Mucosa of rectum (tissue), 2 donors: Measurements from ENCODE around the gene ACTR5.

Experiments
- H3K27ac ChIP-seq, 2 donors: one replicate each; pipeline ENCODE4 v1.7.0; 2013; ENCODE audit warnings: inconsistent platforms in 2 of 2, low read depth in 2 of 2, low read length in 2 of 2
- H3K27me3 ChIP-seq, 2 donors: one replicate each; pipeline ENCODE4 v1.7.0; 2013; ENCODE audit warnings: low read length in 2 of 2; ENCODE audit not compliant: control insufficient read depth in 2 of 2, insufficient read depth in 2 of 2
- H3K36me3 ChIP-seq, 2 donors: one replicate each; pipeline ENCODE4 v1.7.0; 2013; ENCODE audit warnings: low read length in 2 of 2; ENCODE audit not compliant: control insufficient read depth in 2 of 2, insufficient read depth in 2 of 2
- H3K4me1 ChIP-seq, 2 donors: one replicate each; pipeline ENCODE4 v1.7.0; 2013; ENCODE audit warnings: low read length in 2 of 2, mild to moderate bottlenecking in 1 of 2; ENCODE audit not compliant: control insufficient read depth in 2 of 2, insufficient read depth in 2 of 2
- H3K4me3 ChIP-seq, 2 donors: one replicate each; pipeline ENCODE4 v1.7.0; 2013; ENCODE audit warnings: low read length in 2 of 2
- H3K9ac ChIP-seq, 2 donors: one replicate each; pipeline ENCODE4 v1.7.0; 2013; ENCODE audit warnings: low read length in 2 of 2, low read depth in 1 of 2, mild to moderate bottlenecking in 1 of 2
- H3K9me3 ChIP-seq, 2 donors: one replicate each; pipeline ENCODE4 v1.7.0; 2013; ENCODE audit warnings: low read length in 2 of 2; ENCODE audit not compliant: control insufficient read depth in 2 of 2
- donor health status: healthy.
- donor health status: Normal muscosa, but diverticular disease.

Gene ACTR5

DNA sequence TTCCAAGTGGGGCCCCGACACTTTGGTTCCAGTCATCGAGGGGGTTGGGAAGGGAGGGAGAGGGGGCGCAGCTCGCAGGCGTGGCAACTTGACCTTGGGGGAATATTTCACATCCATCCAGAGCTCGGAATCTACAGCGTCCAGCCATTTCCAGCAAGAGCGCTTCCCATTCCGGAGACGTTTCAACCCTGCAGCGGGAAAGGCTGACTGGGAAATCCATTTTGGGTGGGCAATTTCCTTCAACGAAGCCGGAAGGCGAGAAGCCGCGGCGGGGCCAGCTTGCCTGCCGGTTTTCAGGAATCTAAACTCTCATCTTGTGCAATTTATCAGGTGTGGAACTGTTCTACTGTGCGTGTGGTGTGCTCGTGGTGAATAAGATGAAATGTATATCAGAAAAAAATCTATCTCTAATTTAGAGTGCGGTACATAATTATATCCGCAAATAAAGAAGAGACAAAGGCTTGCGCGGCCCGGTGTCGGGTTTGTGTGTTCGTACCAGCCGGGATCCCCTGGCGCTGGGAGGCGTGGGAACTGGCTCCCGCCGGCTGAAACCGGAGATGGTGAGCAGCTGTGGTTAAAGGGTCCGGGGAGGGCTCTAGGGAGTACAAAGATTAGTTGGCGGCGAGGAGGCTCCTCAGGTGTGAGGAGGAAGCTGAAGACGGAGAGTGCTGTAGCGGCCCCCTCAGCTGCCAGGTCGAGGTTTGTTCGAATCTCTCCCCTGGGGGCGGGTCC is 19.2 kb upstream of the ACTR5 start:
- Histone ChIP-seq H3K4me1 (peaks cover 6 to 7% of the 10 kb centered on the region in 2 donors), H3K9me3 (no peaks in the 10 kb centered on the region), H3K36me3 (no peaks in the 10 kb centered on the region), H3K27ac (no peak overlapping the region), H3K9ac (no peak overlapping the region), H3K27me3 (peaks cover 77 to 79% of the 10 kb centered on the region in 2 donors), H3K4me3 (no peak overlapping the region)

DNA sequence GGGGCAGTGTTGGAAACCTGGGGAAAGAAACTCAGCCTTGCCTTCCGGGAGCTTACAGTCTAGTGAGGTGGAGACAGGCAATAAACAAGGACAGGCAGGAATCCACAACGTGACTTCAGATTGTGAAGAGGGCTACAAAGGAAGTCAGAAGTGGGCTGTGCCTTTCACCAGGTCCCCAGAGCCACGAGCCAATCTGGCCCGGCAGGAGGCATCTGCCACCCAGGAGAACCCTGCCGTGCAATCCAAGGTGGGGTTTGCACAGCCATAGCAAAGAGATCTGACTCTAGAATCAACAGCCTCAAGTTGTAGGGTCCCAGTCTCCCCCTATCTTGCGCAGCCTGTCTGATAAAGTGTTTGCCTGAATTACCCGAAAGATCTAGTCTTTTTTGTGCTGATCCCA is 18.5 kb upstream of the ACTR5 start:
- H3K36me3 ChIP-seq: no peaks in the 10 kb centered on the region
- no peak overlapping the region for H3K27ac ChIP-seq
- H3K4me1 ChIP-seq: peaks cover 6 to 7% of the 10 kb centered on the region in 2 donors
- H3K9ac ChIP-seq: no peak overlapping the region
- H3K4me3 ChIP-seq: no peak overlapping the region
- H3K27me3 ChIP-seq: peaks cover 73 to 81% of the 10 kb centered on the region in 2 donors
- H3K9me3 ChIP-seq: no peaks in the 10 kb centered on the region

DNA sequence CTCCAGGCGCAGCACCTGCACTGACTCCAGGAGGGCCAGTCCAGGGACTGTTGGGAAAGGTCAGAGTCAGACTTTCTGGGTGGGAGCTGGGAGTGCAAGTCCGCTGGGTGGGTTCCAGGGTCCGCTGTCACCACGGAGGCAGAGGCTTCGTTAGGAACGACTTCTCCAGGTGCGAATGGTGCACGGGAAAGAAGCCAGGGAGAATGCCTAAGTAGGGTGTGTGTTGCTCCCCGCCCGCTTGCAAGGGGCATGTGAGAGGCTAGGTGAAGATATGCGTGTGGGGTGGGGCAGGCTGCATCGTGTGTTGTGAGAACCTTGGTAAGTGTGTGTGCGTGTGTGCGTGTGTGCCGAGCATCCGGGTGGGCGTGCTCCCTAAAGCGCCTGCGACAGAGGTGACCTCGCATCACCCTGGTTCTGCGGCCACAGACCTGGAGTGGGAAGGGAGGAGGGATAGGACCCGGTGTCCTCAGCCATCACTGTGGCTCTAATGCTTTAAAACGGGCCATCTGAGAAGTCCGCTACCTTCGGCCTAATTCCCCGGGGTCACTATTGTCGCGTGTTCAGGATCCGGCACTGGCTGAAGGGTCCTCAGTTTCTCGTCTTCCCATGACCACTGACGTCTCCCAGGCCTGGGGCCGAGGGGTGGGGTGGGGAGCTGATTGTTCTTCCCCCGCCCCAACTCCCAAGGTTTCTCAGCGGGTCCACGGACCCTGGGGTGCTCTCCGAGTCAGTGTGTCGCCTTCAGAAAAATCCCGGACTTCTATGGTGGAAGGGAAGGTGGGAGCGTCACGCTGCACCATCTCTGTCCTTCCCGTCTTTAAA is 17.9 kb upstream of the ACTR5 start:
- H3K27me3 ChIP-seq: peaks cover 71 to 75% of the 10 kb centered on the region in 2 donors
- no peak overlapping the region for H3K27ac ChIP-seq
- no peaks in the 10 kb centered on the region for H3K9me3 ChIP-seq
- no peaks in the 10 kb centered on the region for H3K36me3 ChIP-seq
- H3K9ac ChIP-seq: no peak overlapping the region
- peaks cover 6 to 7% of the 10 kb centered on the region in 2 donors for H3K4me1 ChIP-seq
- no peak overlapping the region for H3K4me3 ChIP-seq

DNA sequence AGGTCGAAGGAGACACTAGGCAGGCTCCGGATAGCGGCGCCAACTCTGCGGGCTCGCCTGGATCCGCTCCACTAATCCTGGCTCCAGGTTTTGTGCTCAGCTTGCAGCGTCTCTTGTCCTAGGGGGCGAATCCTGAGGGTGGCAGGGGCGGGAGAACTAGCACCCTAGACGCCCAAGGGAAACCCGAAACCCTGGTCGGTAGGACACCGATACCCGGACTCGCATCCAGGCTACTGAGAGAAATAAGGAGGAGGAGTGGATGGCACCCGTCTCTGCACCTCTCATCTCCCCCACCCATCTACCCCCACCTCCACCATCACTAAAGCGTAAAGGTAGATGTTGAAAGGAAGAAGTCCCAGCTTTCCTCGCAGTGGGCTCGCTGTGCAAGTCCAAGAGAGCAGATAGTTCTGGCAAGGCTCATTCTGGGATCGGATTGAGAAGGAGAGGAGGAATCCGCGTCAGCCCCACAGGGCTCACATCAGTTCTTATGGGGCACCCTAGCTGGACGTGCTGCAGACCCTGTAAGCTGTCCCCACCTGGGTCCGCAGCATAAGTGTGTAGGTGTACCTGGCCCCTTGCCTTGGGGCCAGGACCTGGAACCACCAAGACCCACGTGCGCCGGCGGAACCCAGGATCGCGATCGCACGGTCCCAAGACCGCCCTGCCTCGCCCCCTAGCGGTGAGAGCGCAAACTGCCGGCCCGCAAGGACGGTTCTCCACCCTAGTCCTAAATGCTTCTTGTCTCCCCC is 17.1 kb upstream of the ACTR5 start:
- Histone ChIP-seq H3K9me3 (no peaks in the 10 kb centered on the region), H3K36me3 (no peaks in the 10 kb centered on the region), H3K4me1 (peaks cover 6 to 7% of the 10 kb centered on the region in 2 donors), H3K9ac (no peak overlapping the region), H3K27ac (no peak overlapping the region), H3K4me3 (peak overlapping the region; percentile 29 to 46), H3K27me3 (peaks cover 65 to 68% of the 10 kb centered on the region in 2 donors)

DNA sequence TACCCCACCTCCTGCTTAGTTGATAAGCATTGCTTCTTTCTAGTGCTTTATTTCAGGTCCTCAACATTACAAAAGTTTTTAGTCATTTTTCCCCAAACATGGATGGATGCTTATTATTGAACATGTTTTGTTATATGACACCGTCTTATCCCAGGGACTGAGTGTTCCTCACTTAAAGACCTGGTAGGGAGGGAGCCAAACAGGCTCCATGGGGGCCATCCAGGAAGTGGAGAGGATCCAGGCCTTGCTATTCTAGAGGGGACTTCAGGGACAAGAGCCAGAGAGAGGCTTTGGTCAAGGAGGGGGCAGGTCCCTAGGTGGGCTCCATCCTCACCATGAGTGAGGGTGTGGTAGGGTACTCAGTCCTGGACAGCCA is 16.5 kb upstream of the ACTR5 start:
- Histone ChIP-seq H3K4me1 (peaks cover 6 to 7% of the 10 kb centered on the region in 2 donors), H3K9ac (no peak overlapping the region), H3K27me3 (peaks cover 61 to 63% of the 10 kb centered on the region in 2 donors), H3K36me3 (no peaks in the 10 kb centered on the region), H3K27ac (no peak overlapping the region), H3K4me3 (no peak overlapping the region), H3K9me3 (no peaks in the 10 kb centered on the region)

DNA sequence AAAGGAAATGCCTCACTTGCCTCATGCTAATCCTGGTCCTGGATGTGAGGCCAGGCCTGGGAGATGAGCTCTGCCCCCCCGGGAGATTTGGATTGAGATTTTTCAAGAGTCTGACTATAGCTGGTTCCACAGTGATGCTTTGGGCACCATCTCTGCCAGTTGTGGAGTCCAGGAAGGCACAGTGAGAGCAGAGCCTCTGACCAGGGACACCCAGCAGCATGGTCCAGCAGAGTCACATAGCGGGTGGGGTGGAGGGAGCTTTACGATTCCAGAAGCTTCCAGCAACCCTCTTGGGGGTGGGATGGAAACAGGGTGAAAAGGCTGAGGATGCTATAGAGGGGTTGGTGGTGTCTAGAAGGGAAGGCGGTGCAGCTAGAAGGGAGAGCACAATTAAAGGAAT is 15.3 kb upstream of the ACTR5 start:
- Histone ChIP-seq H3K27ac (no peak overlapping the region), H3K9me3 (no peaks in the 10 kb centered on the region), H3K9ac (no peak overlapping the region), H3K4me3 (no peak overlapping the region), H3K27me3 (peaks cover 48 to 50% of the 10 kb centered on the region in 2 donors), H3K36me3 (no peaks in the 10 kb centered on the region), H3K4me1 (peaks cover 6 to 7% of the 10 kb centered on the region in 2 donors)

DNA sequence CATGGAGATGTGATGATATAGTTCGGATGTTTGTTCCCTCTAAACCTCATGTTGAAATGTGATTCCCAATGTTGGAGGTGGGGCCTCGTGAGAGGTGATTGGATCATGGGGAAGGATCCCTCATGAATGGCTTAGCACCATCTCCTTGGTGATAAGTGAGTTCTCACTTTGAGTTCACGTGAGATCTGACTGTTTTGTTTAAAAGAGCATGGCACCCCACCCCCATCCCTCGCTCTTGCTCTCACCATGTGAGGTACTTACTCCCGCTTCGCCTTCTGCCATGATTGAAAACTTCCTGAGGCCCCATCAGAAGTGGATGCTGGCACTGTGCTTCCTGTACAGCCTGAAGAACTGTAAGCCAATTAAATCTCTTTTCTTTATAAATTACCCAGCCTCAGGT is 13.1 kb upstream of the ACTR5 start:
- Histone ChIP-seq H3K4me1 (peaks cover 6 to 7% of the 10 kb centered on the region in 2 donors), H3K36me3 (no peaks in the 10 kb centered on the region), H3K27me3 (peaks cover 32 to 35% of the 10 kb centered on the region in 2 donors), H3K9ac (no peak overlapping the region), H3K4me3 (no peak overlapping the region), H3K9me3 (no peaks in the 10 kb centered on the region), H3K27ac (no peak overlapping the region)

DNA sequence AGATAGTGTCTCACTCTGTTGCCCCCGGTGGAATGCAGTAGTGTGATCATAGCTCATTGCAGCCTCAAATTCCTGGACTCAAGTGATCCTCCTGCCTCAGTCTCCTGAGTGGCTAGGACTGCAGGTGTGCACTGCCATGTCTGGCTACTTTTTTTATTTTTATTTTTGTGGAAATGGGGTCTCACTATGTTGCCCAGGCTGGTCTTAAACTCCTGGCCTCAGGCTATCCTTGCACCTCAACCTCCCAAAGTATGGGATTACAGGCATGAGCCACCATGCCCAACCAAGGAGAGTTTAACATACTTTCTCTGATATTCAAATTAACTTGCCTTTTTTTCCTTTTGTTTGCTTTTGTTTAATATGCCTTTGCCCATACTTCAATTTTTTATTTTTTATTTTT is 10.4 kb upstream of the ACTR5 start:
- peaks cover 20 to 21% of the 10 kb centered on the region in 2 donors for H3K27me3 ChIP-seq

DNA sequence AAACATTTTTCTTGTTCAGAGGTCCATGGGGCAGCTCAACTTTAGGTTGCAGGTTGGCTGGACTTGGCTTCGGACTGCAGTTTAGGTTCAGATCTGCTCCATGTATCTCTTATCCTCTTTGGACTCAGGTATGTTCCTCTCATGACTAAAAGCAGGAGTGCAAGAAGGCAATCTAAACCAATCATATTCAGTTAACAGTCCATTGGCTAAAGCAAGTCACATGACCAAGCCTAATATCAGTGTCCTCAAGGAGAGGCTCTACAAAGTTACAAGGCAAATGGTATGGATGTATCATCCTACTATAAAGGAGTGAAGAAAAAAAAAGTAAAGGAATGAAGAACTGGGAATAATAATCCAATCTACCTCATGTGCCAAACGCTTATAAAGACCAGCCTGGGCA is 2.5 kb upstream of the ACTR5 start:
- Histone ChIP-seq H3K36me3 (no peaks in the 10 kb centered on the region), H3K4me3 (no peak overlapping the region)

More for the DNA sequence above, 10.4 kb upstream of the ACTR5 start:
- Histone ChIP-seq H3K9ac (no peak overlapping the region), H3K4me1 (no peaks in the 10 kb centered on the region), H3K27ac (no peak overlapping the region), H3K4me3 (no peak overlapping the region), H3K9me3 (no peaks in the 10 kb centered on the region), H3K36me3 (no peaks in the 10 kb centered on the region)

More for the DNA sequence above, 2.5 kb upstream of the ACTR5 start:
- no peak overlapping the region for H3K27ac ChIP-seq
- H3K4me1 ChIP-seq: peaks cover 12% of the 10 kb centered on the region in 2 donors
- peaks cover 0 to 2% of the 10 kb centered on the region in 2 donors for H3K27me3 ChIP-seq
- no peak overlapping the region for H3K9ac ChIP-seq
- no peaks in the 10 kb centered on the region for H3K9me3 ChIP-seq
